Measurements from ENCODE around the gene STX19. TPM values are rescaled to one million over a fixed set of nuclear protein-coding genes. Genes with fewer than 3 reads are reported as not detected.

The STX19 gene
- total RNA-seq, 1 experiment from 2014 or later: not detected

- DNase-seq (ENCODE audit: low spot score): peak; percentile 74
Measured at GRCh38 chr3:94036909-94037507, 8.6 kb upstream of the STX19 start.

- no peak for DNase-seq (ENCODE audit: low spot score)
Measured at GRCh38 chr3:94026623-94027022, 1.8 kb downstream of the STX19 start.

DNA sequence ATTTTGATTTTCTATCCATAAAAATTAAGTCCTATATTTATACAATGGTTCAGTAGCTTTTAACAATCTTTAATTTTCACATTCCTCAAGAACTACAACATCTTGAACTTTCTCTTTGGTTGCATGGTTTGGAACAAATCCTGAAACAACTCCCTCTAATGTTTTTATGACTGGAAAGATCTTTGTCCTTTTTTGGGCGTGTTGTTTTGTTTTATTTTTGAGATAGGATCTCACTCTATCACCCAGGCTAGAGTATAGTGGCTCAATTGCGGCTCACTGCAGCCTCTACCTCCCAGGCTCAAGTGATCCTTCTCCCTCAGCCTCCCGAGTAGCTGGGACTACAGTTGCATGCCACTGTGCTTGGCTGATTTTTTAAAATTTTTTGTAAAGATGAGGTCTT, 4.0 kb downstream of the STX19 start:
- no peak for DNase-seq (ENCODE audit: low spot score)

GRCh38 chr3:94020293-94020692, 8.1 kb downstream of the STX19 start:
- no peak for DNase-seq (ENCODE audit: low spot score)

DNA sequence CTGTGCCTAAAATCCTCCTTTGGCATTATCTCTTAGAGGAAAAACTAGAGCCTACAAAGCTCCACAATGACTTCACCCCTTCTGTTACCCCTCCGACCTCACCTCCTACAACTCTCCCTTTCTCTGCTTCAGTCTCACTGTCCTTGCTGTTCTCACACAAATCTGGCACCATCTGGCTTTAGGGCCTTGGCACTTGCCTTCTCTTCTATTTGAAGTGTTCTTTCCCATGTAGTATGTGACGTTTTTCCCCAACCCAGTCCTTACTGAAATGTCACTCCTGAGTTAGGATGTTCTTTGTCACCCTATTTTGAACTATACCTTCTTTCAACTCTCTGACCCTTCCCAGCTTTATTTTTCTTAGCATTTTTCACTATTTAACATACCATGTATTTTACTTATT, 8.7 kb downstream of the STX19 start:
- DNase-seq (ENCODE audit: low spot score): no peak

GRCh38 chr3:94015025-94015424, 13.4 kb downstream of the STX19 start:
- no peak for DNase-seq (ENCODE audit: low spot score)

GRCh38 chr3:94012185-94012584, 16.2 kb downstream of the STX19 start:
- no peak for DNase-seq (ENCODE audit: low spot score)

DNA sequence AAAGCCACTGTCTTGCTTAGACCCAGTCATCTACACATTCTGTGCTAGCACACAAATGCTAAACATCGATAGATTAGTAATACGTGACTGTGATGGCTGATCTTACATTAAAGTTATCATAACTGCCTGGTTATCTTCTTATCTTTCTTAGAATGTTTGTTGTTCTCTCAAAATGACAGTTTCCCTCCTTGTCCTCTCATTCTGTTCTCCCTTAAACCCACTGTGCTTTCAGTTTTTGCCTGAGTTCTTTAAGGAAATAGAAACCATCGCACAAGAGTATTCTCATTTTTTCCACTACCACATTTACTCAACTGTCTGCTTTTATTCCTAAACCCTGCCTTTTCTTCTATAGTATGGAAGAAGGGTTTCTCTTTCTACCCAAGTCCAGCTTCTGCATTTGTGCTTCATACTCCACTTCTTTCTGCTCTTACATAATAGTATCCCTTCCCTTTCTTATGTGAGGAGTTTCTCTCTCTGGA, 17.1 kb downstream of the STX19 start:
- DNase-seq (ENCODE audit: low spot score): no peak

DNA sequence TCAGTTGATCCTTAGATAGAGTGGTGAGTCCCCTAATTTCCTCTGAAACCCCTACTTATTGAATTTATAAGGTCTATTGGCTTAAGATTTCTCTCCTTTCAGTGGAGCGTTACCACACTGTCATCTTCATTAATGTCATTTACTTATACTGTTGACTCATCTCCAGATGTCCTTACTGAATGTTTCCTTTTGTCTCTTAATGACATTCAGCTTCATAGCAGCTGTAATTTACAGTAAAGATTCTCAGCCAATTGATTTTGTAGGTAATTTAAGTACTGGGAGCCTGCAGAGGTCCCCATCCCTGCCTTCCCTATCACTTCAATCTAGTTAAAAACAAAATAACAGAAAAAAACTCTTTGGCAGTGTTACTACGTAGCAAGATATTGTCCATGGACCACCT, 18.8 kb downstream of the STX19 start:
- DNase-seq (ENCODE audit: low spot score): no peak

DNA sequence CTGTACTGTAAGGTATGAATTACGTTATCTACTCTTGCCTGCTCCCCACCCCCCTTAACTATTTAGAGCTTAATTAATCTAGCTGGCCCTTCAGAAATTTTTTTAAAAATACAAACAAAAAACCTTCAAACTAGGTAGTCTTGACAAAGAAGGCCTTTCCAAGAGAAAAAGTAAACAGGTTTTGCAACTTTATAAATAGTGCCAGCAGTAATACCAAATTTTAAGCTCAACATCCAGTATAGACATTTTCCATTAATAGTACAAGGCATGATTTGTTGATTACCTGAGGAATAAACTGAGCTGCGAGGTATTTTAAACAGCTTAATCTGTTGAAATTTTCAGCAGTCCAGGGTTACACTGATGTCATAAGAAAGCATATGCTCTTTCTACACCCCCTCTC, 20.1 kb downstream of the STX19 start:
- DNase-seq (ENCODE audit: low spot score): no peak

GRCh38 chr3:94004301-94004910, 24.0 kb downstream of the STX19 start:
- peak; percentile 62 for DNase-seq (ENCODE audit: low spot score)

DNA sequence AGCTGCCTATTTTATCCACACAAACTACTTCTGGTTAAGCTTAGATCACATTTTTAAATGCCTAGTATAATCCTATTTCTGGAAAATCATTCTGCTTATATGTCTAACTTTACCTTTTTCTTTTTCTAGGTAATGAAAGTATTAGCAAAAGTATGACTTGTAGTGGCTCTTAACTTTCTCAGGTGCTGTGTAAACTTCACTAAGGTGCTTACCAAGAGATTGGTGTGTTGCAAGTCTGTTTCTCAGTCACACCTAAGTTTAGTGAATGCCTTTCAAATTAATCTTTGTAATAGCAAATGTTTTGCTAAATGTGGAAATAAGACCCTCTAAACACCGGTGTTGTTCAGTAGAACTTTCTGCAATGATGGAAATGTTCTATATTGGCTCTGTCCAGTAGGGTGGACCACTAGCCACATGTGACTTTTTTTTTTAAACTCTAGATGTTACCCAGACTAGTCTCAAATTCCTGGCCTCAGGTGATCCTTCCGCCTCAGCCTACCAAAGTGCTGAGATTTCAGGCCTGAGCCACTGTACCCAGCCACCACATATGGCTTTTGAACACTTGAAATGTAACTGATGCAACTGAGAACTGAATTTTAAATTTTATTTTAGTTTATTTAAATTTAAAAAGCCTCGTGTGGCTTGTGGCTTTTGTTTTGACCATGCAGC, 26.4 kb downstream of the STX19 start:
- DNase-seq (ENCODE audit: low spot score): no peak

DNA sequence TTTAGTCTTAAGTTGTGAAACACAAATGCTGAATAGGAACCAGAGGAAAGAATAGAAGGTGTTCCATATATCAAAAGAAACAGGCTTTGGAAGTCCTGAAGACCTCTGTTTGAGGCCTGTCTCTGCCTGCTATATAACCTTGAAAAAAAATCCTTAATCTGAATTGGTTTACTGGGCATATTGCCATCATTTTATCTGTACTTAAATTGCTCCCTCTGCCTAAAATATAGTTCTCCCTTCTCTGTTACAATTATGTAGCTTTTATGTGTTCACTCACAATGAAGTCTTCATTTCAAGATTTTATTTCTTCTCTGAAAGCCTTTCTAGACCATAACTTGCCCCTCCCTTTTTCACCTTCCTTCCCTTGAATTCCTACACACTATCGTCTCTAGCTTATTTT, 27.2 kb downstream of the STX19 start:
- DNase-seq (ENCODE audit: low spot score): no peak

DNA sequence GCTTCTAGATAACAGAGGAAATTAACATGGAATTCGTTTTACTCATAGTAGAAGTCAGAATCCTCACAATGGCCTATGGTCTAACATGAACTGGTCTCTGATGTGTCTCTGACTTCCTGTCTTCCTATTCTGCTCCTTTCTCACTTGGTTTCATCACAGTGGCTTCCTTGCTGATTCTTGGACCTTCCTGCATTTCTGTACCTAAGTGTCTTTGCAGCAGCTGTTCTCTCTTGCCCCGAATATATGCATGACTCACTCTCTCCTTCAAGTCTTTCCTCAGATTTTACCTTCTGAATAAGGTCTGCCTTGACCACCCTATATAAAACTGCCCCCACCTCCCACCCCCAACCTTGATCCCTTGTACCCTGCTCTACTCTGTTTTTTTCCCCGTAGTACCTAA, 34.3 kb downstream of the STX19 start:
- DNase-seq (ENCODE audit: low spot score): no peak

DNA sequence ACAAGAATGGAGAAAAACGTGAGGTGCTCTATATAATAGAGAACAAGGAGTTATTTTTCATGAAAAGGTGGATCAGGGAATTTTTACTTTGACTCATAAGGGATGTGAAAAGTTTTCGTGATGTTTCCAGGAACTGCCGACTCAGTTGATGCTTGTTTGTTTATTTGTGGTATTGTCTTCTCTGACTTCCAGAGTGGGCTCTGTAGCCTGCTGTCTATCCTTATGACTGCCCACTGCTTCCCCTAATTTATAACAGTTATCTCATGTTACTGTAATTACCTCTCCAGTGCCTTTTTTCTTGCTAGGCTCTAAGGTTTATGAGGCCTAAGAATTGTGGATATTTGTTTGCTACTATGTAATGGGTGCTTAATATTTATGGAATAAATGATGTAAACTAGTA, 36.2 kb downstream of the STX19 start:
- DNase-seq (ENCODE audit: low spot score): no peak

- DNase-seq (ENCODE audit: low spot score): no peak
Measured at GRCh38 chr3:93991631-93992030, 36.8 kb downstream of the STX19 start.

- DNase-seq (ENCODE audit: low spot score): no peak
Measured at GRCh38 chr3:93989241-93989640, 39.2 kb downstream of the STX19 start.

DNA sequence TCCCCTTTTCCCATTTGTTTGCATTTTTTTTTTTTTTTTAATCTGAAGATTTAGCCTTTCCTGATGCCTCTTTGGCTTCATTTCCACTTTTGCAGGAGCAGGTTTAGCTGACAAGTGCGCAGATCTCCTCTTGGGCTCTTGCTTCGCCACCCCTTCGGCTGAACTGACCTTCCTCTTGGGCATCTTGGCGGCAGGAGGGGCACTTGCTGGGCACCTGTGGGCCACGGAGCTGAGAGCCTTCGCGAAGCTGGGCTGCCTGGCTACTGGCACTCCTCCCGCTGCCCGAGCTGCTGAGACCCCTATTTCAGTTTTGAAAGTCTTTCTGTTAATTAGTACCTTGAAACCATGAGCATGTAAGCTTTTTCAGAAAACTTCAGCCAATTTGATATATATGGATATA, 39.6 kb downstream of the STX19 start:
- DNase-seq (ENCODE audit: low spot score): no peak

DNA sequence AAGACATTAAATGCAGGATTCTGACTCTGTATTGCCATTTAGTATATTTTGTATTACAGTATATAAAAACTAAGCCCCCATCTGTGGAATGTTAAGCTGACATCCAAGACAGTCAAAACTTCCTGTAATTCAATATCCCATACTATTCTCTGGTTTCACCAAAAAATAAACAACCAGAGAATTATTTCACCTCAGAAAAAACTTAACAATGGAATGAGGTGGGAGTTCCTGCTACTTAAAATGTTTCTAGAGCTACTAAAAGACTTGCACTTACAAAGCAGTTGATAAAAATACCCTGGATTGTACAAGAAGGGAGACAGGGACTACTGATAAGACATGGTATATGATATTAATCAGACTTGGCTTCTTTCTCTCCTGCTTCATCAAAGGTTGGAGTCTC, 40.1 kb downstream of the STX19 start:
- no peak for DNase-seq (ENCODE audit: low spot score)

DNA sequence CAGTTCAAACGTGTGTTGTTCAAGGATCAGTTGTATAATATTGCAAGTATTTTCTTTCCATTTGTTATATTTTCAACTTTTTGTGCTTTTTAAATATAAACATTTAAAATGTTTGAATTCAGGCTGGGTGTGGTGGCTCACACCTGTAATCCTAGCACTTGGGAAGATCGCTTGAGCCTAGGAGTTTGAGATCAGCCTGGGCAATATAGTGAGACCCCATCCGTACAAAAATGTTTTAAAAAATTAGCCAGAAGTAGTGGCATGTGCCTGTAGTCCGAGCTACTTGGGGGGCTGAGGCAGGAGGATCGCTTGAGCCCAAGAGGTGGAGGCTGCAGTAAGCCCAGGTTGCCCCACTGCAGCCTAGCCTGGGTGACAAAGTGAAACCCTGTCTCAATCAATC, 43.8 kb downstream of the STX19 start:
- no peak for DNase-seq (ENCODE audit: low spot score)

GRCh38 chr3:93983408-93983807, 45.0 kb downstream of the STX19 start:
- DNase-seq (ENCODE audit: low spot score): no peak

GRCh38 chr3:93981649-93982048, 46.7 kb downstream of the STX19 start:
- no peak for DNase-seq (ENCODE audit: low spot score)

Measured in A172 (cell line).